ENCODE measurements around the gene CHMP4A.

CHMP4A gene

DNA sequence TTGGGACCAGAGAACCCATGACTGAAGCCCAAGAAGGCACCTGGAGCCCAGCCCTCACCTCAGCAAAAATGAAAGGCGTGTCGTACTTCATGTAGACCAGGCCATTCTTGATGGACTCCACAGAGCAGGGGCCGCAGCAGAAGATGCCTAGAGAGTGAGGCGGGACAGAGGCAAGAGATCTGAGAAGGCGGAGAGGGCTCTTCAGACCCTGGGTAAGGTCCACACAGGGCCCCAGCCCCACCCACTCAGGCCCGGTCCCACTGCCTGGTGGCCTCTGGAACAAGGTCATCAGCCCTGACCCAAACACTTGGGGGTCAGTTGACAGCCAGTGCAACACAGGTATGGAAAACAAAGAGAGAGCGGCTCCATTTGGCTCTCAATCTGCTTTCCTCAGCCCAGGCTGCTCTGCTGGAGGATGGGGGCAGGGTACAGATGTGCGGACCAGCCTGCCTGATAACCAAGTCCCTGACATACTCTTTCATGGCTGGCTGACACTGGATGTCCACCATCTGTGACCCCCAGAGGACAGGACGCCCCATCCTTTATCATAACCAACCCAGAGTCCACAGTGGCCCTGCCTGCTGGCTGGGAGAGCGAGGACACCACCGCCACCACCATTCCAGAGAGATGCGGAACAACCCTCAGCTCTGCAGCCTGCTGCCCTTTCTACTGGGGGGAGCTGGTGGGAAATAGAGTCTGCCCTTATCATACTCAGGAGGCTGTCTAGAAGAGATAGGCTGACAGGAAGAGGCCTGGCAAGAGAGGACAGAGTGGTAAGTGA, 42.8 kb upstream of the CHMP4A start:
- H3K36me3 ChIP-seq (ENCODE audit: control insufficient read depth, insufficient read depth, low read length): peaks cover 8% of the 10 kb centered on the region
- H3K4me1 ChIP-seq (ENCODE audit: control insufficient read depth, insufficient read depth, low read length, poor library complexity, severe bottlenecking): no peaks in the 10 kb centered on the region
- no peak overlapping the region for H3K27ac ChIP-seq (ENCODE audit: insufficient read depth, low read length, poor library complexity, severe bottlenecking)
- H3K27me3 ChIP-seq (replicated peaks; ENCODE audit: control insufficient read depth, insufficient read depth, low read length, poor library complexity, severe bottlenecking): no peaks in the 10 kb centered on the region
- no peak for DNase-seq
- H3K9me3 ChIP-seq (ENCODE audit: control insufficient read depth, low read length): no peaks in the 10 kb centered on the region
- no peak overlapping the region for H3K4me3 ChIP-seq (ENCODE audit: insufficient read depth, low read depth, low read length, poor library complexity, severe bottlenecking)

DNA sequence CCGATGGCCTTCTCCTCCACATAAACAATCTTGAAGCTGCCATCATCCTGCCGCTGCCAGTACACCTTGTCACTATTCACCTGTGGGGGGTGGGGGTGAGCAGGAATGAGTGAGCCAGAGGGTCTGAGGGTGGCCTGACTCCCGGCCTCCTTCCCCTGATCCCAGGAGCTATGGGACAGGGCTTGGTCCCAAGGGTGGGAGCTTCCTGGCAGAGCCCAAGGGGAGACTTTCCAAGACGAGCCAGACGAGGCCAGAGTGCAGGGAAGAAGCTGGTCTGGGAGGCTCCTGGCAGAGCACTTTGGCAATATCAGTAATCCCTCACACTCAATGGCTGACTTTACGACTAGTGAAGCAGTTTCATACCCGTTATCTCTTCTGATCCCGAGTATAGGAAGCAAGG, 42.1 kb upstream of the CHMP4A start:
- Histone ChIP-seq H3K36me3 (ENCODE audit: control insufficient read depth, insufficient read depth, low read length) (peaks cover 8% of the 10 kb centered on the region), H3K9me3 (ENCODE audit: control insufficient read depth, low read length) (no peaks in the 10 kb centered on the region), H3K27ac (ENCODE audit: insufficient read depth, low read length, poor library complexity, severe bottlenecking) (no peak overlapping the region), H3K4me1 (ENCODE audit: control insufficient read depth, insufficient read depth, low read length, poor library complexity, severe bottlenecking) (no peaks in the 10 kb centered on the region), H3K4me3 (ENCODE audit: insufficient read depth, low read depth, low read length, poor library complexity, severe bottlenecking) (no peak overlapping the region), H3K27me3 (replicated peaks; ENCODE audit: control insufficient read depth, insufficient read depth, low read length, poor library complexity, severe bottlenecking) (no peaks in the 10 kb centered on the region)
- no peak for DNase-seq

DNA sequence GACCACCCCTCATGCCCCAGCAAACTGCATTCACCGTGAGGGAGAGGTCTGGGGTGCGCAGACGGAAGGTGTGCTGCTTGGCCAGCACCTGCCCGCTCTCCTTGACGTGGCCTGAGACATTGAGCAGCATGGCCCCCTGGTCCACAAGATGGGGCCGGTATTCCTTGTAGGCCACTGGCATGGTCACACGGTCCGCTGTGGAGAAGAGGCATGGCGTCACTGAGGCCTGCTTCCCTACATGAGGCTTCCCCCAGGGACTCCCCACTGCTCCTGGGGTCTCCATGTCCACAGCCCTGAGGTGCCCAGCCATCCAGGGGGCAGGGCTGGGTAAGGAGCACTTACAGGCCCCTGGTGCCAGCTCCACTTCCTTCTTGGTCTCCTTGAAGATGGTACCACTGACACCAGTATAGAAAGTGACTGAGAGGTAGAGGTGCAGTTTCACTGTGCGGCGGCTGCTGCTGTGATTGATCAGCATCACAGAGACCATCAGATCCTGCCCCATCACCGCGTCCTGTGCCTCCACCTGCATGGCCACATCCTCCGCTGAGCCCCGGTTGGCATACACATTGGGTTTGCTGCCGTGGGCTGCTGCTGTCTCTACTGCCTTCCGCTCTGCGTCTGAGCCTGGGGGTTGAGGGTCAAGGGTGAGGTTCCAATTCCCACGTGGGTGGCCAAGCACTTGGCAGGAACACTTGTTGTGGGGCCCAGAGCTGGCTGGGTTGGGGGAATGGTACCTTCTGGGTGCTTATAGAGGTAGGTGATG, 41.5 kb upstream of the CHMP4A start:
- no peaks in the 10 kb centered on the region for H3K27me3 ChIP-seq (replicated peaks; ENCODE audit: control insufficient read depth, insufficient read depth, low read length, poor library complexity, severe bottlenecking)
- DNase-seq: no peak
- H3K4me3 ChIP-seq (ENCODE audit: insufficient read depth, low read depth, low read length, poor library complexity, severe bottlenecking): no peak overlapping the region
- peaks cover 8% of the 10 kb centered on the region for H3K36me3 ChIP-seq (ENCODE audit: control insufficient read depth, insufficient read depth, low read length)
- H3K4me1 ChIP-seq (ENCODE audit: control insufficient read depth, insufficient read depth, low read length, poor library complexity, severe bottlenecking): no peaks in the 10 kb centered on the region
- H3K27ac ChIP-seq (ENCODE audit: insufficient read depth, low read length, poor library complexity, severe bottlenecking): no peak overlapping the region
- no peaks in the 10 kb centered on the region for H3K9me3 ChIP-seq (ENCODE audit: control insufficient read depth, low read length)

DNA sequence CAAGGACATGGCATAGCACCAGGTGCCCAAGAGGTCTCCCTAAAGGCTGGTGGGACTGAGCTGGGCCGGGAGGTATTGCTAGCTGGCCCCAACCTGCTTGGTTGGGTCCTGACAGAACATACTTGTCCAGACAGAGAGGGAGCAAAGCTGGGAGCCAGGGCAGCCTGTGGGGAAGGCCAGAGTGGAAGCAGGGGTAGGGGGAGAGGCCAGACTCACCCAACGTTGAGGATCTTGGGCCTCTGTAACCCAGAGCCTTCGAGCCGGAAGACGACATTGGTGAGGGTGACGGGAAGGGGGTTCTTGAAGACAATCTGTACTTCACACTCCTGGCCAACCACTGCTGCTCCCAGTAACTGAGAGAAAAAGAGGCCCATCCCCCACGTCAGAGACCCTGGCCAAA, 40.6 kb upstream of the CHMP4A start:
- DNase-seq: no peak

DNA sequence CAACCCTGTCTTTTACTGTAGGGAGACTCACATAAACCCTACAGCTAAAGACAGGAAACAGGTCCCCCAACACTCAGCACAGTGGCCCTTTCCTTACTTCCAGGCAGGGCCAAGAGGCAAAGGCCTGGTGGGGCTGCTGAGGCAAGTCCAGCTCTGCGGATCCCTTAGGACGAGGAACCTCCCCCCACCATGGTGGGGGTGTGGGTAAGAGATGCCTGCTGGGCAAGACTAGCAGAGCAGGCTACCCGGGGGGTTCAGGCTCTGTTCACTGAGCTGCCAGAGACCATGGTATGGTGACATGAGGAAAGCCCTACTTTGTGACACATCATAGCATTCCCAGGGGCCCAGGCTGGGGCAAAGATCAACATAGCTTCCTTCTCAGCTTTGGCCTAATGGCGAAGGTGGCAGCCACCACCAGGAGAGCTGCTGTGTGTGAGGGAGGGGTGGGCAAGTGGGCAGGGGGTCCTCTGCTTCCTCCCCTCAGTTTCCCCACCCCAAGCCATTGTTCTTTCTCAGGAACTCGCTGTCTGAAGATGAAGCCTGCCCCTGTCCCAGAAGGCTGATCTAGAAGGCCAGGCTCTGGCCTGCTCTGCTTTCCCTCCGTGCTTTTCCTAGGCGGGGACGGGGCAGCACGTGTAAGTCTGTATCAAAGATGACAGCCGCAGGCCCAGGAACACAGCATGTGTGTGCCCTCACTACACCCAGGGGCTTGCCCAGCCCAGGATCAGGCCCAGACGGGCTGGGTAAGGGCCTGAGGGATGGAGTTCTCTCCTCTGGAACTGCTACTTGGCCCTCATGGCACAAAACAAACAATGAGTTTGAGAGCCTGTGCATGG, 39.2 kb upstream of the CHMP4A start:
- Histone ChIP-seq H3K36me3 (ENCODE audit: control insufficient read depth, insufficient read depth, low read length) (peaks cover 5% of the 10 kb centered on the region), H3K9me3 (ENCODE audit: control insufficient read depth, low read length) (no peaks in the 10 kb centered on the region), H3K27ac (ENCODE audit: insufficient read depth, low read length, poor library complexity, severe bottlenecking) (no peak overlapping the region), H3K4me3 (ENCODE audit: insufficient read depth, low read depth, low read length, poor library complexity, severe bottlenecking) (no peak overlapping the region), H3K4me1 (ENCODE audit: control insufficient read depth, insufficient read depth, low read length, poor library complexity, severe bottlenecking) (no peaks in the 10 kb centered on the region), H3K27me3 (replicated peaks; ENCODE audit: control insufficient read depth, insufficient read depth, low read length, poor library complexity, severe bottlenecking) (no peaks in the 10 kb centered on the region)
- DNase-seq: no peak

More for the DNA sequence above, 40.6 kb upstream of the CHMP4A start:
- Histone ChIP-seq H3K36me3 (ENCODE audit: control insufficient read depth, insufficient read depth, low read length) (peaks cover 5% of the 10 kb centered on the region), H3K4me1 (ENCODE audit: control insufficient read depth, insufficient read depth, low read length, poor library complexity, severe bottlenecking) (no peaks in the 10 kb centered on the region), H3K4me3 (ENCODE audit: insufficient read depth, low read depth, low read length, poor library complexity, severe bottlenecking) (no peak overlapping the region), H3K27ac (ENCODE audit: insufficient read depth, low read length, poor library complexity, severe bottlenecking) (no peak overlapping the region), H3K27me3 (replicated peaks; ENCODE audit: control insufficient read depth, insufficient read depth, low read length, poor library complexity, severe bottlenecking) (no peaks in the 10 kb centered on the region), H3K9me3 (ENCODE audit: control insufficient read depth, low read length) (no peaks in the 10 kb centered on the region)

DNA sequence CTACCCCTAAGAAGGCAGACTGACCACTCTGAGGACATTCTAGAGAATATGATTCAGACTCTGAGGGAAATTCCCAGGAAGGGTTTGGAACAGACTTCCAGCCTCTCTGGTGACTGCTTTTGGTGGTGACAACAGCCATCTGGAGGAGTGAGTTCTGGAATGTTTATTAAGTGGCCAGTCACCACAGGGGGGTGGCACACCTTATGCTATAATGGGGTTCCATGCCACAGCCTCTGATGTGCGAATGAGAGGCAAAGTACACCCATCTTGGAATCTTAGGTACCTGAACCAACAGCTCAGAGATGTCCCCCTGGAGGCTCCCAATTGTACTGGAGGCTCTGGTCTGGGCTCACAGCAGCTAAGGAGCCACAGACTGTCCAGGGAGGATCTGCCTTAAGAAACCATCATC, 38.6 kb upstream of the CHMP4A start:
- Histone ChIP-seq H3K27ac (ENCODE audit: insufficient read depth, low read length, poor library complexity, severe bottlenecking) (no peak overlapping the region), H3K4me3 (ENCODE audit: insufficient read depth, low read depth, low read length, poor library complexity, severe bottlenecking) (no peak overlapping the region), H3K9me3 (ENCODE audit: control insufficient read depth, low read length) (no peaks in the 10 kb centered on the region), H3K36me3 (ENCODE audit: control insufficient read depth, insufficient read depth, low read length) (peaks cover 5% of the 10 kb centered on the region), H3K4me1 (ENCODE audit: control insufficient read depth, insufficient read depth, low read length, poor library complexity, severe bottlenecking) (no peaks in the 10 kb centered on the region), H3K27me3 (replicated peaks; ENCODE audit: control insufficient read depth, insufficient read depth, low read length, poor library complexity, severe bottlenecking) (no peaks in the 10 kb centered on the region)
- no peak for DNase-seq

DNA sequence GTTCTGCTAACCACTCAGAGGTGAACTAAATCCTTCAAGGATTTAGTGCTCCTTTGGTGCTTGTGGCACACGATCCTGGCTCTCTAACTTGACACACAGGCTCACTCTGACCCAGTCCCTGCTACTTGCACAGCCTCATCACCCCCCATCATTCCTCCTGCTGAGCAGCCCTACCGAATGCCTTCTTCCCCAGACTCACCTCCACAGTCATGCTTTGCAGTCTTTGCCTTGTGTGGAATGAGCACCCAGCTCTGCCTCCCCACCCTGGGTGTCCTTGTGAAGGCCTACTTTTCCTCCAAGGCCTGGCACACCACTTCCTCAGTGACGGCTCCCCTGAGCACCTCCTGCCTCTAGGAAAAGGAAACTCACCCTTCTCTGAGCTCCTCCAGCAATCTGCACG, 37.1 kb upstream of the CHMP4A start:
- no peaks in the 10 kb centered on the region for H3K4me1 ChIP-seq (ENCODE audit: control insufficient read depth, insufficient read depth, low read length, poor library complexity, severe bottlenecking)
- peaks cover 4% of the 10 kb centered on the region for H3K36me3 ChIP-seq (ENCODE audit: control insufficient read depth, insufficient read depth, low read length)
- DNase-seq: no peak
- no peak overlapping the region for H3K27ac ChIP-seq (ENCODE audit: insufficient read depth, low read length, poor library complexity, severe bottlenecking)
- H3K4me3 ChIP-seq (ENCODE audit: insufficient read depth, low read depth, low read length, poor library complexity, severe bottlenecking): no peak overlapping the region
- H3K27me3 ChIP-seq (replicated peaks; ENCODE audit: control insufficient read depth, insufficient read depth, low read length, poor library complexity, severe bottlenecking): no peaks in the 10 kb centered on the region
- H3K9me3 ChIP-seq (ENCODE audit: control insufficient read depth, low read length): no peaks in the 10 kb centered on the region

DNA sequence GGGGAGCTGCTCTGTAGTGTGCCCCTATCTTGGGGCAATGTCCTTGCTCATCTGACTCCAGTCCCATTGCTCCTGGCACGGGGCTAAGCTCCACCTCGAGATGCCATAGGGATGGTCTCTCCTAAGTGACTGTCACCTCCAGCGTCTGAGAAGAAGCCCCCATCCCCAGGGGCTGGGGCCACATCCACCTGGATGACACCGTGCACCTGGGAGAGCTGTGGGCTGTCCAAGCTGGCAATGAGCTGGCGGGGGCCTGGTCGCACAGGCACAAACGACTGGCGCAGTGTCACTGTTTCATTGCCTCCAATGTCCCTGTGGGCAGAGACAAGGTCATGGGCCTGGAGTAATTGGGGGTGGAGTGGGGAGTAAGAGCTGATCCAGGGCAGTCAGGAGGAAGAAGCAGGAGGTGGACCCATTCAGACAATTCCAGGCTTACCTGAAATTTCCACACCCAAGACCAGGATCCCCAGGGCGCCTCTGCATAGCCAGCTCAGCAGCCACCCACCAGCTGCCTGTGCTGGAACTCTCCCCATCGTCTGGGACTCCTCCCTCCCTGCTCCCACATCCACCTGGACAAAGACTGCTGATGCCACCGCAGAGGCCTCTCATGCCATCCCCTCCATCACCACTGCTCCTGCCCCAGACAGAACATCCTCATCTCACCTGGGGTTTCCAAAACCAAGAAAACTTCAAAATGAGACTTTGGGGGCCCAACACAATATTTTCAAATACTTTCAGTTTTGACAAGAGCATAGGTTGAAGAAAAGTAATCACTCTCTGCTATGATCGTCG, 36.1 kb upstream of the CHMP4A start:
- H3K27ac ChIP-seq (ENCODE audit: insufficient read depth, low read length, poor library complexity, severe bottlenecking): no peak overlapping the region
- no peaks in the 10 kb centered on the region for H3K4me1 ChIP-seq (ENCODE audit: control insufficient read depth, insufficient read depth, low read length, poor library complexity, severe bottlenecking)
- no peak for DNase-seq
- H3K4me3 ChIP-seq (ENCODE audit: insufficient read depth, low read depth, low read length, poor library complexity, severe bottlenecking): no peak overlapping the region
- no peaks in the 10 kb centered on the region for H3K27me3 ChIP-seq (replicated peaks; ENCODE audit: control insufficient read depth, insufficient read depth, low read length, poor library complexity, severe bottlenecking)
- no peaks in the 10 kb centered on the region for H3K9me3 ChIP-seq (ENCODE audit: control insufficient read depth, low read length)
- H3K36me3 ChIP-seq (ENCODE audit: control insufficient read depth, insufficient read depth, low read length): no peaks in the 10 kb centered on the region

DNA sequence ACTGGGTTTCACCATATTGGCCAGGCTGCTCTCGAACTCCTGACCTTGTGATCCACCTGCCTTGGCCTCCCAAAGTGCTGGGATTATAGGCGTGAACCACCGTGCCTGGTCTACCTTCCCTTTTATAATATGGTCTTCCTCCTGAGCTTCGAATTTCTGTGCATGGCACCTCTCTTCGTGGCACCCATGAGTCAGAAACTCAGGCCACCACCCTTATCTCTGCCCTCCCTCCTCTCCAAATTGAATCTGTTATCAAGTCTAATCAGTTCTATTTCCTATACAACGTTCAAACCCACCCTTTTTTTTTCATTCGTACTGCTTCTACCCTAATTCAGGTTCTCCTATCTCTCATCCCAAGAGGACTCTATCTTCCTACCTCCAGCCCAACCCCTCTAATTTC, 34.1 kb upstream of the CHMP4A start:
- no peaks in the 10 kb centered on the region for H3K27me3 ChIP-seq (replicated peaks; ENCODE audit: control insufficient read depth, insufficient read depth, low read length, poor library complexity, severe bottlenecking)
- no peak for DNase-seq
- H3K27ac ChIP-seq (ENCODE audit: insufficient read depth, low read length, poor library complexity, severe bottlenecking): peak overlapping the region; percentile 44

More for the DNA sequence above, 34.1 kb upstream of the CHMP4A start:
- Histone ChIP-seq H3K36me3 (ENCODE audit: control insufficient read depth, insufficient read depth, low read length) (no peaks in the 10 kb centered on the region), H3K4me1 (ENCODE audit: control insufficient read depth, insufficient read depth, low read length, poor library complexity, severe bottlenecking) (peaks cover 11% of the 10 kb centered on the region), H3K9me3 (ENCODE audit: control insufficient read depth, low read length) (no peaks in the 10 kb centered on the region), H3K4me3 (ENCODE audit: insufficient read depth, low read depth, low read length, poor library complexity, severe bottlenecking) (no peak overlapping the region)

All from effector memory CD4-positive, alpha-beta T cell (primary cell).